ENCODE data around the gene CDK6.

The CDK6 gene

DNA sequence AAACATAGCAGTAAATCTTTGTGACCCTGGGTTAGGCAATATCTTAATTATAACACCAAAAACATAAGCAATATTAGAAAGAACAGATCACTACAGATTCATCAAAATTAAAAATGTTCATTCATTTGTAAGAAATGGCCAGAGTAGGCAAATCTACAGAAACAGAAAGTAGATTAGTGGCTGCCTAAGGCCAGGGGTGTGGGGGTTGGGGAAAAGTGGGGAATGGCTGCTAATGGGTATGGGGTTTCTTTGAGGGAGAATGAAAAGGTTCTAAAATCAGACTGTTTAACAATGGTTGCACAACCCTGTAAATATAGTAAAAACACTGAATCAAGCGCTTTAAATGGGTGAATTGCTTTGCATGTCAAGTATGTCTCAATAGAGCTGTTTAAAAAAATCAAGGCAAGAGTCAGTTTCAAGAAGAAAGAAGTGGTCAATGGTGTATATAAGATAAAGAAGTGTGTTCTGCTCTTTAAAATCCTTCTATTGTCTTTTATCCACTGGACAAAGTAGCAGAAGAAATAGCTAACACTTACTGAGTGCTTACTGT lies 42.6 kb downstream of the CDK6 start:
- DNase-seq (ENCODE audit: low read depth): no peak

DNA sequence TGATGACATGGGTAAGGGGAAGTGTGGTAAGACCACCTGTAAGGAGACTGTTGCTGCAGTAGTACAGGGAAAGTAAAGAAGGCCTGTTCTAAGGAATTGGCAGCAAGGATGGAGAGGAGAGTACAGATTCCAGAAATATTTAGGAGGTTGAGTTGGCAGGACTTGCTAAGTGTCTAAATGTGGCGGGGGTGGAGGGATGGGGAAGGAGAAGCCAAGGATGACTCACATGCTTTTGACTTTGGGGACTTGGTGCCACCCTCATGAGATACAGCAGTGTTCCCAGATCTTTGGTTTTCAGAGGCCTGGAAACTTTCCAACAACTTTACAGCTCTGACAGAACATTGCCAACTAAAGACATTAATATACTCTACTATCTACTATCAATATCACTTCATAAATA lies 45.4 kb downstream of the CDK6 start:
- peak; percentile 52 for DNase-seq (ENCODE audit: low read depth)

DNA sequence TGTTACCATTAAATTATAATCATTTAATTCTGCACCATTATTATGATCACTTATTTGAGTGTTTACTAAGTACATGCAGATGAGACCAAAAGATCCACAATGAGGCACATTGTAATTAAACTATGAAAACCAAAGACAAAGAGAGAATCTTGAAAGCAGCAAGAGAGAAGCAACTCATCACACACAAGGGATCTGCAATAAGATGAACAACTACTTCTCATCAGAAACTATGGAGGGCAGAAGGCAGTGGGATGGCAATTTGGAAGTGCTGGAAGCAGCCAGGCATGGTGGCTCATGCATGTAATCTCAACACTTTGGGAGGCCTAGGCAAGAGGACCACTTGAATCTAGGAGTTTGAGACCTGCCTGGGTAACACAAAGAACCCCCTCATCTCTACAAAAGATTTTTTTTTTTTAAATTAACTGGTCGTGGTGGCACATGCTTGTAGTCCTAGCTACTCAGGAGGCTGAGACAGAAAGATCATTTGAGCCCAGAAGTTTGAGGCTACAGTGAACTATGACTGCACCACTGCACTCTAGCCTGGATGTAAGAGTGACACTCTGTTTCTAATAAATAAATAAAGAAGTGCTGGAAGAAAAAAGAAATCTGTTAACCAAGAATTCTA lies 47.7 kb downstream of the CDK6 start:
- no peak for DNase-seq (ENCODE audit: low read depth)

DNA sequence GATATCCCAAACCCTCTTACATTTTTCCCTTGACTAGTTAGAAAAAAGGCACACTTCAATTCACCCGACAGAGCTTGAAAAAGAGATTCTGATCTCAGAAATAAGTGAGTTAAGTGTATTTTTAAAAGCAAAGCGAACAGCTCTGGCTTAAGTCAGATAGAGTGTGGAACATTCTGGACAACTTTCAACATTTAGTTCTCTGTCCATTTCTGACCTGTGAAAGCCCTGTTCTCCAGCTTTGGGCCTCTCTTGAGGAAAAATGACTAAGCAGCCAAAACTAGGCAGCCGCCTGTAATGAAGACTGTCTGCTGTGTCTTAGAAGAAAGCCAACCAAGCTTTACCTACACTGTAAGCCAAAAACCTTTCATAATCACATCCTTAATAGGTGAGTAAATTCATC lies 50.5 kb downstream of the CDK6 start:
- peak; percentile 75 for DNase-seq (ENCODE audit: low read depth)

DNA sequence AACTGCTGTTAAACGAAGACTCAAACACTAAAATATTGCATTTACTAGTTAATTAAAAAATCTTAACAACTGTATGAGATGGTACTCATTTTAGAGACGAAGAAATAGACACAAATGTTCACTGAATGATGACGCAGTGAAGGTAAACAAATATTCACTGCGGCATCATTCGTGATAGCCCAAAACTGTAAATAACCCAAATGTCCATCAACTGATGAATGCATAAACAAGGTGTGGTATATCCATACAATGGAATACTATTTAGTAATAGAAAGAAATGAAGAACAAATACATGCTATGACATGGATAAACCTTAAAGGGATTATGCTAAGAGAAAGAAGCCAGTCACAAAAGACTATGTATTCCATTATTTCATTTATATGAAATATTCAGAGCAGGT lies 51.4 kb downstream of the CDK6 start:
- DNase-seq (ENCODE audit: low read depth): no peak

DNA sequence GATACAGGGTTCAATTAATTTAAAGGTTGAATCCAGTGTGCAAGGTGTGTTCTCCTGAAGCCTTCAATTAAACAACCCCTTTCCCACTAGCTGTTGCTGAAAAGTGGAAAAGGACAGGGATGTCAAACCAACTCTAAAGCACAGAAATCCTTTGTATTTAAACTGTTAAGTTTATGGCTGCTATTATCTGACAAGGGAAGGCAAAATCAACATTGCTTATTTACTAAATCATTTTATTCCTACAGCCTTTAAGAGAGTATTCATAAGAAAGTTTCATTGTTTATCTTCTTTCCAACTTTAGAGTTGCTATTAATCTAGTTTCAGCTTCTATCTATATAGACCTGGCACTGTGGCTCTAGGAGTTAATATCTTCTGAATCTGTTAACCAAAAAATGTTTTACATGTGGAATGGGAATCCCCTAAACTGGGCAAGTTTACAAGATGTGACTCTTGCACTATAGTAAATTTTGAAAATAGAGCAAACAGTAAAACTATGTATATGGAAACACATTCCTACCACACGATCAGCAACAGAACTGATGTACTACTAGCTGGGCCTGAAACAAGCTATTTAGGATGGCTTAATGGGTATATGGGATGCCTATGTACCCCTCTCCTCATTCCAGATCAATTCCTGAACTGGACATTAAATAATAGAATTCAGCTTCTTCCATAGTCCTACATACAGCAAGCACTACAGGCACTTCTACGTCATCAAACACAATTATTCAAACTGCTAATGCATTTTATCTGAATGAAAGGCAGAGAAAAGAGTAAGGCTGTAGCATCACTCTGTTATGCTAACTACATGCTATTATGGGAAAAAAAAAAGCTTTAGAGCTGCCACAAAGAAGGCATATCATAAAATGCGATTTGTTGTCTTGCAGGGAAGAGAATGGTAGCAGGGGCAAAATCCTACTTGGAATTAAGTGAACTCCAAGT lies 52.8 kb downstream of the CDK6 start:
- no peak for DNase-seq (ENCODE audit: low read depth)

DNA sequence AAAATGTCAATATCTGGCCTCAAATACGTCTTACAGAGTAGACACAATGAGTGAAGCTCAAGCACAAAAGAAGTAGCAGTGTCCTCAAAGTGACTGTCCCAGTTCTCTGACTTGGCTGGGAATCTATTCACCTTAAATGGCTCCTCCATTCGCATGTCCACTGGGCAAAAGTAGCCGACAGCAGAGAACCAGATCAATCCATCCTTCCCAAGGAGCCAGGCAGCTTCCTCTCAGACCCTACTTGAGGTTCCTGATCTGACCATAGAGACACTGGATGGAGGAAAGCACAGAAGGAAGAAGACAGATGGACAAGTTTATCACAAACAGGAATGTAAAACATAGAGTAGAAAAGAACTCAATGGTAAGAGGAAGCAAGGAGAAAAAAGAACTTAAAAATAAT lies 53.5 kb downstream of the CDK6 start:
- no peak for DNase-seq (ENCODE audit: low read depth)

DNA sequence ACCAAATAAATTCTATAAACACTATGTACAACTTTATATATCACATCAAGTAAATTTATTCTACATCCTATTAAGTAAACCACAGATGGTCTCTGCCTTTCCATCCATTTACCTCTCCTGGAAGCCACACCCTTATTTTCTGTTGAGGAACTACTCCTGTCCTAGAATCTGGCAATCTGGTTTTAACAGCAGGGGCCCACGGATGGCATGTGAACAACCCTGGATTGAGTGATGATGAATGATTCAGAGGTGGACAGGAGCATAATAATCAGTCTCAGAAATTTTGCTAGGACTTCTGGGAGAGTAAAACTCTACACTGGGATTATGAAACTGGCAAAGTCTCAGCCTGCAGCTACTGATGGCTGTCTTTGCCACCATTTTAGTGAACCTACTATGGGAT lies 54.1 kb downstream of the CDK6 start:
- no peak for DNase-seq (ENCODE audit: low read depth)

DNA sequence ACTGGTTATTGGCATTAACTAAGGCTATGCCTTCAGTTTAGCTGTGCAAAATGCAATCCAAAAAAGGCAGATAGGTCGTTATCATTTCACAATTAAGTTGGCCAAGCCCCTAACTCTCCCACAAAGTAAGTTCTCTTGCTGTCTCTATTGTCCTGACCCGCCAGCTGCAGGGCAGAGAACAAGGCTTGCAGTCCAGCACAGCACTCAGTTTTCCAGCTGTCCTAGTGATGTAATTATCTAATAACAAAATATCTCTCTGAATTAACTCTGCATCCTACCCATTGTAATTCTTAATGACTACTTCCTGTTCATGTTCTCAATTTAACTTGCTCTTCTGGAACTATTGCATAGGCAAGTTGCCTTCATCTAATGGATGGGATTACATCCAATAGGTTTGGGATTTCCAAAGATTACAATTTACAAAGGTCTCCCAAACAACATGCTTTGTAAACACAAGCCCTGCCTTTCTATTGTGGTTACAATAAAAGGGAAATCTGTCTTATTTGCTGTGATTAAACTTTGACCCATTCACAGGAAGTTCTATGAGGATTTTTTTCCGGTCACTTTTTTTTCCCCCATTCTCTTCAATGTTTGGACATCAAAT lies 55.2 kb downstream of the CDK6 start:
- no peak for DNase-seq (ENCODE audit: low read depth)

DNA sequence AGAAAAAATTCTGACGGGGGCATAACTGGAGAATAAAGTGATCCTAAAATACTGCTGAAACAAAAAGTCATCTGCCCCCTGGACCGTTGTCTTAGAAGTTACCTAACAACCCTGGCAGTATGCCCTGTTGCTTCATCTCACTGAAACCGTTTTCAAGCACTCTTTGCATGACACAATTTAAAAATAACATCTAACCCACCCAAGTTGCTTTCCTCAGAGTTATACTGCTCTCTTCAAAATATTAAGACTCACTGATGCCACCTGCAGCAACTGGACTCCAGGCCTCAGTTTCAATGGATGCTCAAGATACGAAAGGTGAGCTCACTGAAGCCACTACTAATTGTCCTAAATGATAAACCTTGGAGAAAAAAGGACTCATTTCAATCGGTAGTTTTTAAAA lies 57.4 kb downstream of the CDK6 start:
- DNase-seq (ENCODE audit: low read depth): peak; percentile 64

DNA sequence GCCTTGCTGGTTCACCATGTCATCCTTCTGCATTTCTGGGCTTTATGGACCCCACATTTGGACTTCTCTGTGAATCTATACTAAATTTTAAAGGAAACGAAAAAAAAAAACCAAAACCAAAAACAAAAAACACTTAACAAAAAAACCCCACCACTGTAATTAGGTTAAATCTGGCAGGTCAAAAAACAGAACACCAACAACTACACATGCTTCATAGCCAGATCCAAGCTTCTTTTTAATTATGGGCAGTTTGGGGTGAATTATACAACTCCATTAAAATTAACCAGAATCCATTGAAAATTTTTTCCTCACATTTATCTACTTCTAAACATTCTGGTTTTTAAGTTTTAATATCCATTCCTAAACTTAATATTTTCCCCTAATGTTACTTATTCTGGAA lies 58.4 kb downstream of the CDK6 start:
- no peak for DNase-seq (ENCODE audit: low read depth)

DNA sequence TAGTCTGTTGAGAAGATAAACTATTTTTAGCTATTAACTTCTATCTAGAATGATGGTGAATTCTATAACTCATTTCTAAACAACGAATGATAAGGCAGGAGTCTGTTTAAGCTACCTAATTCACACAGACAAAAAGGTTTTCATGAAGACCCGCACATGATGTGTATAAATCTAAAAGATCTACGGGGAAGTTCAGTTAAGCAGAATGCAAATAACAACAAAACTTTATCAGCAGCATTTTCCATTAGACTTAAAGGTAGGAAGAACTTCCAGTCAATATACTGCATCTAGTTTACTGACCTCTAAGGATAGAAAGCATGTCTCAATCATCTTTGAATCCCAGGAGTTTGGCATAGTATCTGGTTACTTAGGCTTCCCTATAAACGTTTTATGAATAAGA lies 62.6 kb downstream of the CDK6 start:
- DNase-seq (ENCODE audit: low read depth): no peak

DNA sequence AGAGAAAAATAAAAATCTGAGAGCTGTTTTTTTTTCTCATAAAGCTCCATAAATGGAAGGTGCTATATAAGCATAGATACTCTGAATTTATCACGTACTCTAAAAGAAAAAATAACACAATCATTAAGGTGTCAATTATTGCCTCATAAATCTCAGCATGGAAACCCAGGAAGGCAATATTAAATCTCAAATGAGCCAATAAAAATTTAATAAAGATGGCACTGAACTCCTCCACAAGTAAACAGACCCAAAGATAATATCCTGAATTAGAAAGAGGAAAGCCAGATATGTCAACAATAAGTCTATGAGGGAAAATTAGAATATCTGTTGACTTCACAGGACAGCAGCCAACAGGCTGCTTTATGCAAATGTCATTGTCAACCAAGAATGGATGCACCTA lies 66.5 kb downstream of the CDK6 start:
- no peak for DNase-seq (ENCODE audit: low read depth)

DNA sequence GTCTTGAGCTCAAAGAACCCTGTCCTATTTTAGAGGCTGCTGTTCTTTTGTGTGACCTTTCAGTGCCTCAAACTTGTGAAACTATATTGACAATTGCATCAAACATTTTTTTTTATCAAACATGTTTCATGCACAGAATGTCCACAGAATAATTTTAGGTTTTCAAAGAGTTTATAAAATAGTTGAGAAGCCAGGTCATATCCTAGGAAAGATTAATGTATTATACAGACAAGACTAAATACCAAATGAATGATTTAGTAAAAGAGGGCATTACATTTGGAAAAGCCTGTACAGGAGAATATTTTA lies 67.0 kb downstream of the CDK6 start:
- no peak for DNase-seq (ENCODE audit: low read depth)

DNA sequence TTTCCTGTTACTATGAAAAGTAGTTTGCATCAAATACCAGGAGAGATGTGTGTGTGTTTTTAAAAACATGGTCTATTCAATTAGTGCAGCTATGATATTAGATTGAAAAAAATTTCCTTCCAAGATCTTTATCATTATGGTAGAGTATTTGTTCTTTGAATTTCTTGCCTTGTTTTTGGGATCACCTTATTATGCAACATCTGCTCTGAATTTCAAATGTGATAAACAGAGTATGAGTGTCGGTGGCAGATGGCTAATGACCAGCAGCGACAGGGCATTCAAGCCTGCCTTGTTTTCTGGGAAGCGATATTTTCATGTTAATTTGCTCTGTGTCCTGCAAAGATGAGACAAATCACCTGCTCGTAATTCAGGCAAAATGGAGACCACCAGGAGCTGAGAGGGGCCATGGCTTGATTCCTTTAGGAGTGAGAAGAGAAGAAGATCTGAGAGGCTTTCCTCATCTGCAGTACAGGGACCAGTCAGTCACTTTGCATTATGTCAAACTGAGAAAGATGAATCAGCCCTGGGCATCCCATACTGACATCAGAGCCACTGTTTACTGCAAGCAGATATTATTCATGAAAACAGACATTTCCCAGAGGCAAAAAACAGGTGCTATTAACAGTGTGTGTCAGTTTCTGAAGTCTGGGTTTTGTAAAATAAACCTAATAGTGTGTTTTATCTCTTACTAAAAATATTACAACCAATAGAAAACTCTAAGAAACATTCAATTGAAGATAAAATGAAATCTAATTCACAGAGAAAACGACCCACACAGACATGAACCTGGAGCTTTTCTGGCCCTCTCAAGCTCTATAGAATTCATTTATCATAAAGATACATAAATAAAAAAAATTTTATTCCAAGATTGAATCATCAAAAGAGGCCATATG lies 67.6 kb downstream of the CDK6 start:
- DNase-seq (ENCODE audit: low read depth): no peak

DNA sequence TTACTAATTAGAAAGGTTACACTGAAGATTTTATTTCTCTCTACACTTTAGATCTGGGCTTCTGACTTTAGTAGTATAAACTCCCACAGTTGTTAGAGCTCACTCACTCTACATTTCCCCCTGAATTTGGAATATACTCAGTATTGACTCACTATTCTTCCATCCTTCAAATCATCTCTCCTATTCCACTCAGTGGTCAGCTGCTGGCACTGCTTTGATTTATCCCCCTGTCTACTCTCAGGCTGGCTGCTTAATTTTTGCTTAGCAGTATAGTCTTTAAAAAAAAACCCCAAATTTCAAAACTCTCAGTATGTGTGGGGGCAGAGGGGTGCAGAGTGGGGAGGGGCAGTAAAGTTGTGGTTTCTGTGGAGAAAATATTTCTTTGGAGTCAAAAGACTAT lies 68.9 kb downstream of the CDK6 start:
- no peak for DNase-seq (ENCODE audit: low read depth)

DNA sequence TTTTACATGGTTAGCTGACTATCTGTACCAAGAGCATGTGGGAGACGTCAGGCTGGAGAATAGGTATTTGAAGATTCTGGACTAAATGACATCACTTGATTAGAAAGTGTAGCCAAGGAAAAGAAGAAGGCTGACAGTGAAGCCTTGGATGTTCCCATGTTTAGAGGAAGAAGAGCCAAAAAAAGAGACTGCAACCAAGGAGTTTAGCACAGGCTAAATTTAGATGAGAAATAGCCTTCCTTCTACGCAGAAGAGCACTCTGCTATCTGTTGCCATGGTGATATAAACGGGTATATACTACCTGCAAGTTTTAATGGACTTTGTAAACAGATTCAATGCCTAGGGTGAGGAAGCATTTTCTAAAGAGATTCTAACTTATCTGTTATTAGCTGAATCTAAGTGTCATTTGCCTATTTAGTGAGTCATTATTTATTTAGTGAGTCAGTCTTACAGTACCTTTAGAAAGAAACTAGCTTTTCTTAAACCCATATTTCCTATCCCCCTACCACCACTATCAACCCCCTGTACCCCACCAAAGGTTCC lies 69.8 kb downstream of the CDK6 start:
- no peak for DNase-seq (ENCODE audit: low read depth)

DNA sequence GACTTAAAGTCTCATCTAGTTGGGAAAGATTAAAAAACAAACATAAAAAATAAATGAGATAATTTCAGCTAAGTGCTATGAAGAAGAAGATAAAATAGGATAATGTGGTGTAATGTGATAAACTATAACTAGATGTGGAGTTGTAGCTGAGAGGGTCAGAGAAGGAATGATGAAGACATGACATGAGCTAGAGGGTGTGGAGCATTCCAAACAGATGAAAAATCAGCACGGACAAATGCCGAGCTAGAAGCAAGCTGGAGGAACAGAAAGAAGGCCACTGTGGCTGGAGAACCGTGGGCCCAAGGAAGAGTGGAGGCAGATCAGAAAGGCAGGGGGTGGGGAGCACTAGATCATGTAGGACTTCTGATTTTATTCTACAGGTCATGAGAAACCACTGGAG lies 70.6 kb downstream of the CDK6 start:
- no peak for DNase-seq (ENCODE audit: low read depth)

DNA sequence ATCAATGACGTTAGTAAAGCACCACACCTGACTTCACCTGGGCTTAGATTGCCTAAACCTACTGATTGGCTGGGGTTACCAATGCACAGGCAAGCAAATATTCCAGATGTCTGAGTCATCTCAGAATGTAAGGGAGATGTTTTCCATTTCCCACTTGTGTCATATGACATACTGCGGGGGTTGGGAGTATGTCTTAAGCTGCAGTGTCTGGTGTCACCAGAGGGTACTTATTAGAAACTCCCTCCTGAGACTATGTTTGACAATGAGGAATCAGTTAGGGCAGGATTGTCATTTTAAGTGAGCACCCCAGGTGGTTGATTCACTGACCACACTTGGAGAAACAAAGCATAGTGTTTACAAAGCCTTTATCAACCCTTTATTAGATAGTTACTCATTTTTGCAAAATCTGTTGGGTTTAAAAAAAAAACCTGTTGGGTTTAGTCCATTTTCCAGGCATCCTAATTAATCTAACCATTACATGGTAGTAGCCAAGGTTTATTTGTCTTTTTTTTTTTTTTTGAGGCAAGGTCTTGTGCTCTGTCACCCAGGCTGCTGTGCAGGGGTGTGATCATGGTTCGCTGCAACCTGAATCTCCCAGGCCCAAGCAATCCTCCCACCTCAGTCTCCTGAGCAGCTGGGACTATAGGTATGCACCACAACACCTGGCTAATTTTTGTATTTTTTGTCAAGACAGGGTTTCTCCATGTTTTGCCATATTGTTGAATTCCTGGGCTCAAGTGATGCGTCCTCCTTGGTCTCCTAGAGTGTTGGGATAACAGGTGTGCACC lies 72.5 kb downstream of the CDK6 start:
- no peak for DNase-seq (ENCODE audit: low read depth)

DNA sequence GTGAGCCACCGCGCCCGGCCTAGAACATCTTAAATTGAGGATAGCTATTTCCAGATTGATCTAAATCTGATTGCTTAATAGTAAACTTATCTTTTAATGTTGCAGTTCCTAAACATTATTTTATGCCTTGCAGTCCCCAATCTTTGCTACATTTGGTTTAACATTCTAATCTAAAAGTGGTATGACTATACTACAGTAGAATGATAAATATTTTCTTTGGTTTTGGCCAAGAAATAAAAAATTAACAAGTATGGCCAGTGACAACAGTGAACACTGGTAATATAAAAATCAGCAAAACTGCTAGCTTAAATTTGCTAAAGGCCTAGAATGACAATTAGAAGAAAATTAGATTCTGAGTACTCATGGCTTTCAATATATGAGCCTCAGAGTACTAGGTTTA lies 73.5 kb downstream of the CDK6 start:
- no peak for DNase-seq (ENCODE audit: low read depth)
